Mesothelial cell of epicardium (in vitro differentiated cells): ENCODE data around the gene SSH2. TPM values are rescaled to one million over a fixed set of nuclear protein-coding genes. Genes with fewer than 3 reads are reported as not detected.
A peak's percentile ranks its signal among the peaks of the same experiment; 100 is the strongest.
"Not testable (repeated sequence)": the region's sequence is repeated elsewhere in the genome, so short reads cannot be mapped to it uniquely, and the experiment has no call there.

Experiments
- DNase-seq, 2 experiments: peaks; one replicate each; pipeline ENCODE4 v3.0.0; 2021; ENCODE audit warnings: low spot score in 2 of 2; ENCODE audit not compliant: unreplicated experiment in 2 of 2
- H3K27ac Mint-ChIP-seq: 2 replicates; pipeline ENCODE4 v1.8.0; 2021; ENCODE audit warnings: mixed read lengths
- H3K27me3 Mint-ChIP-seq: 2 replicates; pipeline ENCODE4 v1.8.0; 2021; ENCODE audit warnings: low read depth, mixed read lengths
- H3K36me3 Mint-ChIP-seq: 2 replicates; pipeline ENCODE4 v1.8.0; 2021; ENCODE audit warnings: mixed read lengths
- H3K4me1 Mint-ChIP-seq: 2 replicates; pipeline ENCODE4 v1.8.0; 2021; ENCODE audit warnings: mixed read lengths
- H3K4me3 Mint-ChIP-seq: 2 replicates; pipeline ENCODE4 v1.8.0; 2021; ENCODE audit warnings: mild to moderate bottlenecking, moderate library complexity, mixed read lengths
- H3K9me3 Mint-ChIP-seq: 2 replicates; pipeline ENCODE4 v1.8.0; 2021; ENCODE audit warnings: mixed read lengths
- CTCF ChIP-seq: fragments of 200-600 bp; sonication (generic); IDR thresholded peaks from one replicate; pipeline ENCODE4 v1.5.0; 2021; ENCODE audit warnings: antibody characterized with exemption; ENCODE audit not compliant: unreplicated experiment
- total RNA-seq: library from RNA; stranded (reverse); gene quantifications from 3 replicates; pipeline ENCODE4 v1.2.1, GENCODE V29; 2021

SSH2 gene
- total RNA-seq, 1 donor from 2014 or later, result 23.7 TPM

- Mint-ChIP-seq H3K27ac (no peak overlapping the region), H3K27me3 (no peaks in the 10 kb centered on the region), H3K36me3 (peaks cover 7% of the 10 kb centered on the region), H3K9me3 (peaks cover 6% of the 10 kb centered on the region), H3K4me3 (no peak overlapping the region), H3K4me1 (peaks cover 12% of the 10 kb centered on the region)
- DNase-seq, result no peak
- no peak for TF ChIP-seq CTCF
Observed at GRCh38 chr17:29789196-29790170, 140.5 kb downstream of the SSH2 start.

GRCh38 chr17:29787995-29788394 is 142.0 kb downstream of the SSH2 start:
- H3K27ac Mint-ChIP-seq, result no peak overlapping the region
- TF ChIP-seq CTCF, result no peak
- DNase-seq, result no peak
- H3K9me3 Mint-ChIP-seq, result peaks cover 6% of the 10 kb centered on the region
- H3K36me3 Mint-ChIP-seq, result peaks cover 7% of the 10 kb centered on the region
- no peaks in the 10 kb centered on the region for H3K27me3 Mint-ChIP-seq
- H3K4me1 Mint-ChIP-seq, result peaks cover 13% of the 10 kb centered on the region
- H3K4me3 Mint-ChIP-seq, result no peak overlapping the region

- H3K4me1 Mint-ChIP-seq, result peaks cover 13% of the 10 kb centered on the region
- no peak overlapping the region for H3K27ac Mint-ChIP-seq
- H3K36me3 Mint-ChIP-seq, result peaks cover 6% of the 10 kb centered on the region
- no peak for TF ChIP-seq CTCF
- no peak overlapping the region for H3K4me3 Mint-ChIP-seq
- no peaks in the 10 kb centered on the region for H3K27me3 Mint-ChIP-seq
- H3K9me3 Mint-ChIP-seq, result peaks cover 6% of the 10 kb centered on the region
- no peak for DNase-seq
Observed at GRCh38 chr17:29782917-29783316, 147.1 kb downstream of the SSH2 start.

DNA sequence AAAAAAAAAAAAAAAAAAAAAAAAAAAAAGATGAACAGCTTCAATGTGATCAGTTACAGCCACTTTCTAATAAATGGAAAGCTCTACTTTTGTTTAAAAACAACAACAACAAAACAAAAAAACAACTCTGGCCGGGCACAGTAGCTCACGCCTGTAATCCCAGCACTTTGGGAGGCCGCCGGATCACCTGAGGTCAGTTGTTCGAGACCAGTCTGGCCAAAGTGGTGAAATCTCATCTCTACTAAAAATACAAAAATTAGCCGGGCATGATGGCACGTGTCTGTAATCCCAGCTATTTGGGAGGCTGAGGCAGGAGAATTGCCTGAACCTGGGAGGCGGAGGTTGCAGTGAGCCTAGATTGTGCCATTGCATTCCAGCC is 150.2 kb downstream of the SSH2 start:
- H3K36me3 Mint-ChIP-seq, DNase-seq, H3K27ac Mint-ChIP-seq, H3K4me3 Mint-ChIP-seq, H3K4me1 Mint-ChIP-seq, H3K27me3 Mint-ChIP-seq, H3K9me3 Mint-ChIP-seq: not testable (repeated sequence)

GRCh38 chr17:29778956-29779811 is 150.8 kb downstream of the SSH2 start:
- Mint-ChIP-seq H3K36me3 (peaks cover 3% of the 10 kb centered on the region), H3K27ac (no peak overlapping the region), H3K27me3 (no peaks in the 10 kb centered on the region), H3K4me1 (peaks cover 5% of the 10 kb centered on the region), H3K4me3 (no peak overlapping the region), H3K9me3 (no peaks in the 10 kb centered on the region)
- peak; percentile 35 to 83 for DNase-seq
- TF ChIP-seq CTCF, result peak; percentile 88

DNA sequence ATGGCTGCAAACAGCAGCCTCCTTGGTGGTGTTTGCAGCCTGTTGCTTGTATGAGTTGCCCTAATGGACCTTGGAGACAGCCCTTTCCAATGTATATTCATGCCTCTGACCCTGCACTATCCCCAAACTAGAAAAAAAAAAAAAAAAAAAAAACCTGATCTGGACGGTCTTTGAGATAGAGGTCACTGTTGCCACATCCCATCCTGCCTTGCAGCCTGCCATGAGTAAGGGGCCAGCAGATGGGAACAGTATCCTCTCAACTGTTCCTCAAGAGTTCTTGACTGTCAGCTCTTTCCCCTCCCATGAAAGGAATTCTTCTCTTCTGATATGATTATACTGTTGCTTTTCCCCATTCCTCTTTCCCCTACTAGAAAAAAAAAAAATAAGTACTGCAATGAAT is 152.4 kb downstream of the SSH2 start:
- no peak for DNase-seq
- TF ChIP-seq CTCF, result no peak
- H3K27me3 Mint-ChIP-seq, result no peaks in the 10 kb centered on the region
- H3K27ac Mint-ChIP-seq, result no peak overlapping the region
- H3K9me3 Mint-ChIP-seq, result no peaks in the 10 kb centered on the region
- H3K4me3 Mint-ChIP-seq, result no peak overlapping the region
- peaks cover 5% of the 10 kb centered on the region for H3K4me1 Mint-ChIP-seq
- no peaks in the 10 kb centered on the region for H3K36me3 Mint-ChIP-seq
